HG02623 (cell line): ENCODE measurements around the gene PMEL.
"Not testable (repeated sequence)": the region's sequence is repeated elsewhere in the genome, so short reads cannot be mapped to it uniquely, and the experiment has no call there.

Source experiments
- ATAC-seq: cut with Tn5 transposase; IDR thresholded peaks from one replicate; pipeline ENCODE4 v1.9.1; 2021; ENCODE audit warnings: moderate library complexity; ENCODE audit not compliant: unreplicated experiment

The PMEL gene

DNA sequence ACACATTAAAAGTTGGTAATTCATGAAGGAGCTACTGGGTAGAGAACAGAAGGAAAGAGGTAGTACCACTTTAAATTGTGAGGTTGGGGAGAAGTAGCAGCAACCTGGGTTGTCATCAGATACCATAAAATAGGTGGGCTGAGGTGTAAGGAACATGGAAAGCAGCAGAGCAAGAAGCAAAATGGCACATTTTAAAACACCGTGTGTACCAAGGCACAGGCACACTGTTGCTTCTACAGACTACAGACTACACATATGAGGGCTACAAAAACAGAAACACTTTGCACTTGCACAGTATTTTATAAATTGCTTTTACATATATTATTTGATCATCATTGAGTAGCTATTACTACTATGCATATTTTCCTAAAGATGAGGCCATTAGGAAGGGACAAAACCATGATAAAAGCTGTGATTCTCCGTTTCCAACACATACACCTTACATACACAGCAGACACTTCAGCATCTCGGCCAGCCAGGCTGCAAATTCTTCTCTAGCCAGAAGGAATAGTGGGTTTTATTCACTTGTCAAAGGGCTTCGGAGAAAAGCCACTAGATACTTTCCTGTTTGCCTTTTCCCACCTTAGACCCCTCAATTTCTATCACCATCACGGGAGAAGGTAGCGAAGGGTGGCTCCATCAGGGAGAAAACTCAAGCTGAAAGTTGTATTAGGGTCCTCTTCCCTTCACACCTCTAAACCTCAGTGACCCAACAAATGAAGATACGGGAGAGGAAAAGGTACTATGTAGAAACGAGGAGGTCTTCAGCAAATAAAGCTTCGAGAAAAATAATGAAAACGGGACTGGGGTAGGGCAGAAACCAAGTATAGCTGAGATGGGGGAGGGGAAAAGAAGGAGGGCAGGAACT lies 39.7 kb downstream of the PMEL start:
- no peak for ATAC-seq

DNA sequence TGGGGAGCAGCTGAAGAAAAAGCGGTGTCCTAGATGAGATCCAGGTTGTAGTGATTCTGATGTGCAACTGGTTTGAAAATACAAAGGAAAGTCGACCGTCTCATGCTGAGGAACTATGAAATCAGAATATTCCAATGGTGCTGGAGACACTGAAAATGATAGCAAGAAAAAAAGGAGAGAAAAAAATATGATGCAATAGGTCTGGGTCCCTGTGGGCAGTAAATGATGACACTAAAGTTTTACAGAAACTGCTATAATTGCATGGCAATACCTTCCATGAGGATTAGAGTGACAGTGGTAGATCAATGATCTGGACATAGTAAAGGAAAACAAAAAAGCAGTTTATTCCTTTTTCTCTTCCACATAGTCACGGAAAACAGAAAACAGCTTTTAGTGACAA lies 40.5 kb downstream of the PMEL start:
- no peak for ATAC-seq

DNA sequence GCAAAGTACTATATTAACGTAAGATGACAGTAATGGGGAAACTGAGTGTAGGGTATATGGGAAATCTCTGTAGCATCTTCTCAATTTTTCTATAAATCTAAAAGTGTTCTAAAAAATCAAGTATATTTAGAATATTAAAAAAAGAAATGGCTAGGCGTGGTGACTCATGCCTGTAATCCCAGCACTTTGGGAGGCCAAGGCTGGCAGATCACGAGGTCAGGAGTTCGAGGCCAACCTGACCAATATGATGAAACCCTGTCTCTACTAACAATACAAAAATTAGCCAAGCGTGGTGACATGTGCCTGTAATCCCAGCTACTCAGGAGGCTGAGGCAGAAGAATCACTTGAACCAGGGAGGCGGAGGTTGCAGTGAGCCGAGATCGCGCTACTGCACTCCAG lies 42.2 kb downstream of the PMEL start:
- ATAC-seq: not testable (repeated sequence)

DNA sequence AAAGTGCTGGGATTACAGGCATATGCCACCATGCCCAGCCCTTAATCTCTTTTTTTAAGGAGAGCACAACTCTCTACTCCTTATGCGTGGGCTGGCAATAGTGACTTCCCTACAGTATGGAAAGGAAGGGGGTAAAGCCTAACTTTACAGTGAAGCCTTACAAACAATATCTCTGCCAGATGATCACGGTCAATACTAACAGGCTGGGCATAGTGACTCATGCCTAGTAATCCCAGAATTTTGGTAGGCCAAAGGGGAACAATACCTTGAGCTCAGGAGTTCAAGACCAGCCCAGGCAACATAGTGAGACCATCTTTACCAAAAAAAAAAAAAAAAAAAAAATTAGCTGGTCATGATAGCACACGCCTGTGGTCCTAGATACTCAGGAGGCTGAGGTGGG lies 43.7 kb downstream of the PMEL start:
- ATAC-seq: no peak

DNA sequence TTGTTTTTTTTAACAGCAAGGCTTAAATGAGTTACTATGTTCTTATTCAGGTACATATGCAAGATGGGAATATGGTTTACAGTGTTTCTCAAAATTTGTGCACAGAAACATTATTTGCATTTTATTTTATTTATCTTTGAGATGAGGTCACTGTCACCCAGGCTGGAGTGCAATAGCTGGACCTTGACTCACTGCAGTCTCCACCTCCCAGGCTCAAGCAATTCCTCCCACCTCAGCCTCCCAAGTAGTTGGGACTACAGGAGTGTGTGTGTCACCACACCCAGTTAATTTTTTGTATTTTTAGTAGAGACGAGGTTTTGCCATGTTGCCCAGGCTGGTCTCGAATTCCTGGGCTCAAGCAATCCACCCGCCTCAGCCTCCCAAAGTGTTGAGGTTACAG lies 46.8 kb downstream of the PMEL start:
- ATAC-seq: not testable (repeated sequence)

DNA sequence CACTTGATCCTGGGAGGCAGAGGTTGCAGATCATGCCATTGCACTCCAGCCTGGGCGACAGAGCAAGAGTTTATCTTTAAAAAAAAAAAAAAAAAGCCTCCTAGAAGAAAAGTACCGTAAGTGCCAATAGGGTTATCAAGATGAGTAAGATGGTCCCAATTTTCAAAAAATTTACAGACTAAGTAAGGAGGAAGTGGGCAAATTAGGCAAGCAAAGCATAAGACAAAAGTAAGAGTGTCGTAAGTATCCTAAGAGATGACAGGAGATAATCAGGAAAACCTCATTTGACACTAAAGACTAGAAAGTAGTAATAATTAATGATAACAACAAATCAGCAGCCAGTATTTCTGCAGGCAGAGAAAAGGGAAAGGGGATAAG lies 50.4 kb downstream of the PMEL start:
- ATAC-seq: no peak

DNA sequence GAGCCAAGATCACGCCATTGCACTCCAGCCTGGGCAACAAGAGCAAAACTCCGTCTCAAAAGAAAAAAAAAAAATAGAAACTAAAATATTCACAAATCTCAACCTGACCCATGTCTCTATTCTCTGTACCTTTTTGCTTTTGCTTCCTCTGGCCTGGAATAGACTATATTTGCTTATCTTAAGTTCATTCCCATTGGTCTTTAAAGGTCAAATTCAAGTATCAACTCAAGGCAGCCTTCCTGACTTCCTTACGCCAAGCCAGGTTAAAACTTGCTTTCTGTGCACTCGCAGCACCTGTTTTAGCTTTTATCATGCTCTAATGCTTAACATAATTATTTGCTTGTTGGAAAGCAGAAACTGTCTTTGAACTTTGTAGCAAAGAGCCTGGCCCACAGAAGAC lies 52.9 kb downstream of the PMEL start:
- ATAC-seq: no peak

DNA sequence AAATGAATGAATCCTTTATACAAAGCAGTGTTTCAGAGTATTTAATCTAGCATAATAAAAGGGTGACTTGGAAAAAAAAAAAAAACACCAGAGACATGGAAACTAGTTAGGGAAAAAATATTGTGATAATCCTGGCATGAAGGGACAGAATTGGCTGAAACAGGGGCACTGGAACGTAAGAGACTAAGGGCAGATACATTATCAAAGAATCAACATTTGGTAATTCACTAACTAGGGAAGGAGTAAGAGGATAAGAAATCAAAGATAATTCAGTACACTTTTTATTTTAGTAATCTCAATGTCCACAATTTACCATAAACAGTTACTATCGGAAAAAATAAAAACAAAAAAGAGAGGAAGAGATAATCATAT lies 56.3 kb downstream of the PMEL start:
- ATAC-seq: no peak

DNA sequence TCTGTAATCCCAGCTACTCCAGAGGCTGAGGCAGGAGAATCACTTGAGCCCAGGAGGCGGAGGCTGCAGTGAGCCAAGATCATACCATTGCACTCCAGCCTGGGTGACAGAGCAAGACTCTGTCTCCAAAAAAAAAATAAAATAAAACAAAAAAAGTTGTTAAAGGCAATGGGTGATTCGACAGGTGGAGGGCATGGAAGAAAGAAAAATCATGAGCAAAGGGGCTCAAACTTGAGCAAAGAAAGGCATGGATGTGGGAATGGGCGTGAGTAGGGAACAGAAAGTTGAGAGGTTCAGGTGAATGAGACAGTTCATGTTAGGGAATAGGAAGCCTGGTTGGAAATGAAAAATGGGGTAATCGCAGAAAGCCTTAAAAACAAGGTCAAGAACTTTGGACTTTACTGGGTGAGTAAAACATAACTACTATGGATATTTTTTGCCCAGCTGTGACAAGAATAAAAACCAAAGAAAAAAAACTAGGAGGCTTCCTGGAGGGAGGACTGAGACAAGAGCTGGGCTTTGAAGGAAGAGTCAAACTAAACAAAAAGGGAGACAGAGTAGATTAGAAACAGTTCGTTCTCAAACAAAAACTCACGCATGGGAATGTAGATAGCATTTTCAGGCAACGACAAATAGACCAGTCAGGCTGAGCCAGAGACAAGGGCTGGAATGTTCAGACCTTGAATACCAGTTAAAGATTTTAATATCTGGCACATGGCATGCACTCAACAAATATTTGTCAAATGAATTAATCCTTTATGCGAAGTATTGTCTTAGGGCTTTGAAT lies 56.9 kb downstream of the PMEL start:
- ATAC-seq: no peak

DNA sequence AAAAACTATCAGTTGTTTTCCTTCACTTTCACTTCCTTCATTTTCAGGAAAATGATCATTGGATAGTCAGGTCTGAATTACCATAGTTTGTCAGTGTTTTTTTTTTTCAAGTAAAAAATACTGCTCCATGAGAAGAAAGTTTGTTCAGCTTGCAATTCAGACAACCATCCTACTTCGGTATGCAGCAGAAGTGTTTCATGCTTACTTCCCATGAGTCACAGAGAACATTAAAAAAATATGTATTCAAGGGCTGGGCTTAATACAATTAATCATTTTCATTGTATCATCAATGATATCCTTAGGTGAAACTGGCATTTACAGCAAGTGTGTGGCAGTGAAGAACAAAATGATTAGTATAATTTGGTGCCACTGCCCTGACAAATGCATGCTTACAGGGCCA lies 59.8 kb downstream of the PMEL start:
- ATAC-seq: no peak
